Mucosa of descending colon (tissue), 3 donors: ENCODE results near the gene FDXACB1. TPM values are rescaled to one million over a fixed set of nuclear protein-coding genes. Genes with fewer than 3 reads are reported as not detected.

Source experiments
- ATAC-seq: fragments of 200-7000 bp; cut with Tn5 transposase; one replicate; pipeline ENCODE4 v1.9.1; 2020; ENCODE audit warnings: mild to moderate bottlenecking, moderate library complexity
- DNase-seq, 3 donors: peaks; one replicate each; pipeline ENCODE4 v3.0.0-alpha.2; 2020
- H3K36me3 ChIP-seq: fragments of 200-600 bp; one replicate; pipeline ENCODE4 v1.8.0; 2021; ENCODE audit warnings: low read depth, mild to moderate bottlenecking
- H3K4me1 ChIP-seq: fragments of 200-600 bp; one replicate; pipeline ENCODE4 v1.8.0; 2021; ENCODE audit warnings: low read depth, mild to moderate bottlenecking
- H3K4me3 ChIP-seq: fragments of 200-600 bp; one replicate; pipeline ENCODE4 v1.8.0; 2021; ENCODE audit warnings: mild to moderate bottlenecking
- H3K9me3 ChIP-seq: fragments of 200-600 bp; one replicate; pipeline ENCODE4 v1.8.0; 2021; ENCODE audit warnings: mild to moderate bottlenecking
- CTCF ChIP-seq: fragments of 200-600 bp; IDR thresholded peaks from one replicate; pipeline ENCODE4 v1.8.0; 2022; ENCODE audit warnings: antibody characterized with exemption, mild to moderate bottlenecking
- intact Hi-C, 2 donors: fragments of 100-400 bp; cut with DNase I in 1 of 2; cut with micrococcal nuclease in 1 of 2; formaldehyde crosslinking; loops; one replicate each; pipeline versions ENCODE4 v1.11.0 to v1.11.1; 2022; cut with DNase I, micrococcal nuclease
- total RNA-seq, 3 donors: library from RNA; stranded (reverse); fragmentation: NEBNext Ultra II Directional in 2 of 3; extraction: Animal tissue kit (Norgen Biotek cat#: 25700) in 2 of 3; gene quantifications; one replicate each; pipeline versions ENCODE4 v1.2.1 to v1.2.4, GENCODE V29; 2021 to 2023
- donor health status: DM: no; HTN: no; CAD: no; lungs with moderate emphysema.
- donor health status: DM: no; HTN: no; CAD: no.
- donor health status: DM: no; HTN: yes; CAD: no.

FDXACB1 gene
- total RNA-seq, 3 donors from 2014 or later, result 1.7 to 2.7 (median 2.3) TPM

- intact Hi-C loops, result no loop called here
- no peak overlapping the region for H3K4me3 ChIP-seq
- ATAC-seq, result no peak
- peaks cover 22% of the 10 kb centered on the region for H3K4me1 ChIP-seq
- peak in 1 of 3 donors; percentile 67 for DNase-seq
- H3K9me3 ChIP-seq, result no peaks in the 10 kb centered on the region
- no peaks in the 10 kb centered on the region for H3K36me3 ChIP-seq
- TF ChIP-seq CTCF, result no peak
Measured at GRCh38 chr11:111922803-111923202, 43.8 kb upstream of the FDXACB1 start.

- no peak for TF ChIP-seq CTCF
- ATAC-seq, result no peak
- Histone ChIP-seq H3K9me3 (no peaks in the 10 kb centered on the region), H3K36me3 (no peaks in the 10 kb centered on the region), H3K4me3 (no peak overlapping the region), H3K4me1 (peaks cover 16% of the 10 kb centered on the region)
- intact Hi-C loops, result no loop called here
- no peak for DNase-seq
Measured at GRCh38 chr11:111921541-111922230, 42.7 kb upstream of the FDXACB1 start.

- intact Hi-C loops, result no loop called here
- Histone ChIP-seq H3K9me3 (no peaks in the 10 kb centered on the region), H3K36me3 (no peaks in the 10 kb centered on the region), H3K4me3 (no peak overlapping the region), H3K4me1 (peaks cover 11% of the 10 kb centered on the region)
- no peak for ATAC-seq
- no peak for TF ChIP-seq CTCF
- no peak for DNase-seq
Measured at GRCh38 chr11:111920908-111921307, 41.9 kb upstream of the FDXACB1 start.

GRCh38 chr11:111918390-111919256 lies 39.7 kb upstream of the FDXACB1 start, which contains the start of gene C11orf52:
Gene C11orf52 (plus strand): TSS chr11:111918913. CDS start chr11:111918973, 60 bp downstream.
- ATAC-seq (peak; percentile 96), DNase-seq (peak; percentile 78 to 84 (median 82))
- no peaks in the 10 kb centered on the region for H3K9me3 ChIP-seq
- H3K36me3 ChIP-seq, result no peaks in the 10 kb centered on the region
- H3K4me3 ChIP-seq, result no peak within 1 kb of the TSS
- H3K4me1 ChIP-seq, result peaks cover 6% of the 10 kb centered on the region
- intact Hi-C loops, result no loop called here
- no peak for TF ChIP-seq CTCF

- H3K4me1 ChIP-seq, result peaks cover 6% of the 10 kb centered on the region
- intact Hi-C loops, result no loop called here
- no peaks in the 10 kb centered on the region for H3K36me3 ChIP-seq
- no peak for TF ChIP-seq CTCF
- no peak for DNase-seq
- no peak for ATAC-seq
- no peak overlapping the region for H3K4me3 ChIP-seq
- H3K9me3 ChIP-seq, result no peaks in the 10 kb centered on the region
Measured at GRCh38 chr11:111917788-111918187, 38.8 kb upstream of the FDXACB1 start.
